ENCODE data around the gene LEMD3.

The LEMD3 gene

GRCh38 chr12:65171870-65172269 is 2.5 kb downstream of the LEMD3 start:
- 0 out of 3 replicates have a peak, but pooled peaks have one; percentile 18 for ATAC-seq (ENCODE audit: insufficient read depth, low read depth)
- Histone ChIP-seq H3K36me3 (ENCODE audit: insufficient read depth, low read length) (peaks cover 42% of the 10 kb centered on the region), H3K4me2 (ENCODE audit: insufficient read depth, low read length) (peak overlapping the region; percentile 78), H3K4me3 (ENCODE audit: low read depth in 1 of 2, low read length in 2 of 2) (peak overlapping the region; percentile 77 to 91; a peak in 3 of 4 replicates), H3K79me2 (ENCODE audit: insufficient read depth, low read length) (peaks cover 80% of the 10 kb centered on the region), H4K20me1 (ENCODE audit: insufficient read depth, low read length) (peaks cover 55% of the 10 kb centered on the region), H2AFZ (ENCODE audit: low read depth, low read length) (no peak overlapping the region), H3K9me3 (ENCODE audit: insufficient read depth, low read length, severe bottlenecking) (no peaks in the 10 kb centered on the region), H3K27me3 (ENCODE audit: insufficient read depth, low read length, poor library complexity) (no peaks in the 10 kb centered on the region), H3K9ac (ENCODE audit: low read depth, low read length) (peak overlapping the region; percentile 90), H3K27ac (ENCODE audit: low read length) (no peak overlapping the region), H3K4me1 (ENCODE audit: insufficient read depth, low read length) (peaks cover 67% of the 10 kb centered on the region)
- TF ChIP-seq EZH2 (IDR thresholded peaks at IDR 0.05; ENCODE audit: borderline replicate concordance, low read depth, low read length, severe bottlenecking) (no peak), CTCF (IDR thresholded peaks at IDR 0.05; ENCODE audit: borderline replicate concordance, extremely low read depth, low read length, poor library complexity, severe bottlenecking) (no peak)
- DNase-seq: no peak

GRCh38 chr12:65175385-65175784 is 6.0 kb downstream of the LEMD3 start:
- Histone ChIP-seq H3K4me3 (ENCODE audit: low read depth in 1 of 2, low read length in 2 of 2) (0 out of 4 replicates have a peak overlapping the region, but pooled peaks of 1 of the 2 experiments have one; percentile 2), H3K9me3 (ENCODE audit: insufficient read depth, low read length, severe bottlenecking) (no peaks in the 10 kb centered on the region), H3K4me1 (ENCODE audit: insufficient read depth, low read length) (peaks cover 59% of the 10 kb centered on the region), H3K9ac (ENCODE audit: low read depth, low read length) (no peak overlapping the region), H3K36me3 (ENCODE audit: insufficient read depth, low read length) (peaks cover 55% of the 10 kb centered on the region), H4K20me1 (ENCODE audit: insufficient read depth, low read length) (peaks cover 68% of the 10 kb centered on the region), H3K27me3 (ENCODE audit: insufficient read depth, low read length, poor library complexity) (no peaks in the 10 kb centered on the region), H2AFZ (ENCODE audit: low read depth, low read length) (no peak overlapping the region), H3K79me2 (ENCODE audit: insufficient read depth, low read length) (peaks cover 98% of the 10 kb centered on the region), H3K27ac (ENCODE audit: low read length) (no peak overlapping the region), H3K4me2 (ENCODE audit: insufficient read depth, low read length) (peak overlapping the region; percentile 78)
- no peak for ATAC-seq (ENCODE audit: insufficient read depth, low read depth)
- no peak for DNase-seq
- TF ChIP-seq CTCF (IDR thresholded peaks at IDR 0.05; ENCODE audit: borderline replicate concordance, extremely low read depth, low read length, poor library complexity, severe bottlenecking) (no peak), EZH2 (IDR thresholded peaks at IDR 0.05; ENCODE audit: borderline replicate concordance, low read depth, low read length, severe bottlenecking) (no peak)

GRCh38 chr12:65182012-65182739 is 12.8 kb downstream of the LEMD3 start:
- H3K36me3 ChIP-seq (ENCODE audit: insufficient read depth, low read length): peaks cover 25% of the 10 kb centered on the region; the same call in 1 of the 2 replicates
- H4K20me1 ChIP-seq (ENCODE audit: insufficient read depth, low read length): peaks cover 36% of the 10 kb centered on the region; the same call in 1 of the 2 replicates

More at GRCh38 chr12:65182012-65182739, 12.8 kb downstream of the LEMD3 start:
- no peak for DNase-seq
- no peak for TF ChIP-seq EZH2 (IDR thresholded peaks at IDR 0.05; ENCODE audit: borderline replicate concordance, low read depth, low read length, severe bottlenecking)
- no peak for TF ChIP-seq CTCF (IDR thresholded peaks at IDR 0.05; ENCODE audit: borderline replicate concordance, extremely low read depth, low read length, poor library complexity, severe bottlenecking)
- ATAC-seq (ENCODE audit: insufficient read depth, low read depth): no peak
- Histone ChIP-seq H3K4me1 (ENCODE audit: insufficient read depth, low read length) (peaks cover 24% of the 10 kb centered on the region), H3K4me2 (ENCODE audit: insufficient read depth, low read length) (no peak overlapping the region), H3K4me3 (ENCODE audit: low read depth in 1 of 2, low read length in 2 of 2) (no peak overlapping the region), H3K9ac (ENCODE audit: low read depth, low read length) (no peak overlapping the region), H3K27me3 (ENCODE audit: insufficient read depth, low read length, poor library complexity) (no peaks in the 10 kb centered on the region), H3K9me3 (ENCODE audit: insufficient read depth, low read length, severe bottlenecking) (no peaks in the 10 kb centered on the region), H2AFZ (ENCODE audit: low read depth, low read length) (no peak overlapping the region), H3K27ac (ENCODE audit: low read length) (no peak overlapping the region), H3K79me2 (ENCODE audit: insufficient read depth, low read length) (peaks cover 96% of the 10 kb centered on the region)

Measured in DND-41 (cell line).